GOT3 (cell line): ENCODE data around the gene TUT1.
"Not testable (repeated sequence)": the region's sequence is repeated elsewhere in the genome, so short reads cannot be mapped to it uniquely, and the experiment has no call there.

Experiments used
- DNase-seq: peaks from one replicate; lab custom pipeline; 2025; ENCODE audit warnings: mixed read lengths; lab: John Stamatoyannopoulos, UW

TUT1 gene

DNA sequence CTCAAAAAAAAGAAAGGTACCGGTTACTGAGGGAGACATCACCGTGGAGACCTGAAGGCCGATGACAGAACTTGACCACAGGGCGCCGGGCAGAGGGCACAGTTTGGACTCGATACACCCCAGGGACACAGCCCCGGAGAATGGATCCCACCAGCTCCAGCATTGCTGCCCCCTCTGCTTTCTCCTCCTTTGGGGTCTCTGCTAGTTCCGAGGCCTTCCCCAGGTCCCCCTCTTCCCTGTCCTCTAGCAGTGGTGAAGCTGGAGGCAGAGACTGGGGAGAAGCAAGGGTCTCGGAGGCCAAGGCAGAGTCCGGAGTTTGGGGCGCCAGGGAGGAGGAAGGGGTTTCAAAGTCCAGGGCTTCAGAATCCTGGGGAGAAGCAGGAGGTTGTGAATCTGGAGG lies 12.8 kb downstream of the TUT1 start:
- DNase-seq: no peak

GRCh38 chr11:62577046-62577714 lies 14.1 kb downstream of the TUT1 start:
- DNase-seq: no peak

- no peak for DNase-seq
These were observed 15.5 kb downstream of the TUT1 start for GRCh38 chr11:62575837-62576236.

DNA sequence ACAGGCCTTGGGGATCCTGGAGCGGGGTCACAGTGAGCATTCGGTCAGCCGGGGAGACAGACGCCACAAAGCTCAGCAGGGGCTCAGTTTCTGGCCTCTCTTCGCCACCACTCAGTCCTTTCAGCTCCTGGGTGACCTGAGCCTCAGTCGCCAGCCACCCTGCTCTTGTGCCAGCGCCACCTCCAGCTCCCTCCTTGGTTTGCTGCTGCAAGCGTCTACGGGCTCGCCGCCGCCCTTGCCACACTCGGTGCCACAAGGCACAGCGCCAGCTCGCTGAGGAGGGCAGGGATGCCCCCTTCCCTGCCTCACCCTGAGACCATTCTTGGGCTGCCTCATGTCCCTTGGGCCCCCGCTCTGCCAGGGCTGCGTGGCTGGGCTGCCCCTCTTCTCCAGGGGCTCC lies 16.2 kb downstream of the TUT1 start:
- no peak for DNase-seq

DNA sequence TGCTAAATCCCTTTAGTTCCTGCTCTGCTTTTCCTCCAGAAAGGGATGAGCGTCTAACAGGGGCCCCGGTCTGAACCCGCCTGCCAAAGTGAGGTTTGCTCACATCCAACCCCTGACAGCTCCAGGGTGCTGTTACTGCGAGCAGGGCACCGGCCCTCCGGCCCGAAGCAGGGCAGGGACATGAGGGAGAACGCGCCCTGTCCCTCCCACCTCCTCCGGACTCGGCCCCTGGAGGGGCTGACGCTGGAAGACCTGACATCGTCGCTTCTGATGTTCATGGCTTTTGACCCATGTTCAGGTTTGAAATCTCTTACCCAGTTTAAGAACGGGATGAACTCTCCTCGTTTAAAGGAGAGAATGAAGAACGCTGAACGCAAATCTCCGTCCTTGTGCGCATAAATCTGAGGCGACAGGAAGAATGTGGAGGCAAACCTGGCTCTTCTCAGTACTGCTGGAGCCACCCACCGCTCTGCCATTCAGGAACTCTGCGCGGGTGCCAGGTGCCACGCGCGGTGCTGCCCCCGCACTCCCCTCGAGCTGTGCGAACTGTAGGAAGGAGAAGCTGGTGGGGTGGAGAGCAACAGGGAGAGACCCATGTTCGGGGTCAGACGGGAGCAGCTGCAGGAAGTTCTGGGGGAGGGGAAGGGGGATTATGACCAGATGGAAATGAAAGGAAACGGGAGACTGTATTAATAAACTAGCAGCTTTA lies 16.8 kb downstream of the TUT1 start:
- no peak for DNase-seq

DNA sequence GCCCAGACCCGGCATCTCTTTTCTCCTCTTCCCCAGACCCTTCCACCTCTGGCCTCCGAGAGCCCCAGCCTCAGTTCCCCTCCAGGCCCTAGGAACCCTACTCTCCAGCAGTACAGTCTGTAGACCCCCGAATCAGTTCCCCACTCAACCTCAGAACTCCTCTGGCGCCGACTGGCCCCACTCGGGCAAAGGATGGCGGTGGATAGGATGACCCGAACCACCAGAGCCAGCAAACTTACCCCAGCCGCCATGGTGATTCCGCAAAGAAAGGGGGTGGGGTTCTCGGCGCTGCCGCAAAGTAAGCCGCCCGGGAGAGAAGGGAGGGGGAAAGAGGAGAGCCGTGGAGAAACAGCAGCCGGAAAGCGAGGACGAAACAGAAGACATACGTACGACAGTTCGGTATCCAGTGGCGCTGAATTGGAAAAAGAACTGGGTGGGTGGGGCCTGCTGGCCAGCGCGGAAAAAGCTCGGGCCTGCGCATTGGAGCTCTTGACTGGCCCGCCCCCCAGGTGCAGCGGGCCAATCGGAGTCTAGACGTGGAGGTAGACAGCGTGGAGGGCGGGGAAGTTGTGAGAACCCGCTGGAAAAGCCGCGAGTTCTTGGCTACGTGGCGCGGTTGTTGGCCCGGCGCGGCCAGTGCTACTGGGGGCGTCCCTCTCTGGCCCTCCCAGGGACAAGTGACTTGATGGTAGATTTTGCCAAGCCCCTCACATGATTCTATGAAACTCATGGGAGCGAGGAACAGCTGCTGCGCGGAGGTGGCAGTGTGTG lies 17.5 kb downstream of the TUT1 start, which contains the start of gene EEF1G:
Gene EEF1G, minus strand, starts transcription at position 300 of the 771 bp plus-strand sequence. Its CDS starts 49 bp downstream, at position 251.
- DNase-seq: peak; percentile 99

DNA sequence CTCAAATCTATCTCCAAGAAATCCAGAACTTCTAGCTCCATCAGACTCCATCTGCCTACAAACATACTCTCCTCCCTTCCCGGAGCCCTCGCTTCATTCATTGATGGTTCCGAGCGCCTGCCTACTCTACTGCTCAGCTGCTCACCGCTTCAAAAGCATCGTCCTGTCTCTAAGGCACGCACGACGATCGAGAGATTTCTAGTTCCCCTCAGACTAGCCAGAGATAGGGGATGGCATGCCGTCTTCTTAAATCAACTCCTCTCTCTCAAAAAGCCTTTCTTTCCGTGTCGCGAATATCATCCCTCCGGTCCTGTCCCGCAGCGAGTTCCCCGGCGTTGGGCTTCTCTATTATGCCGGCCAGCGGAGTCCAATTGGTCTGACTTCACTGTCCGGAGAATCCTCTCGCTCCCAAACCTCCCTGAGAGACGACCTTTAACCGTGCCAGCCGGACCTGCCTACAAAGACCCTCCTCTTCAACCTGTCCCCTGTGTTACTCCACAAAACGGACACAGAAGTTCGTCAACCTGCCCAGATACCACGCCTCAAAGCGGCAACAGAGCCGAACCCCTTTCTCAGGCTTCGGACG lies 18.2 kb downstream of the TUT1 start:
- no peak for DNase-seq

- DNase-seq: no peak
These were observed 18.9 kb downstream of the TUT1 start for GRCh38 chr11:62572431-62572830.

- not testable (repeated sequence) for DNase-seq
These were observed 19.8 kb downstream of the TUT1 start for GRCh38 chr11:62571493-62571892.

DNA sequence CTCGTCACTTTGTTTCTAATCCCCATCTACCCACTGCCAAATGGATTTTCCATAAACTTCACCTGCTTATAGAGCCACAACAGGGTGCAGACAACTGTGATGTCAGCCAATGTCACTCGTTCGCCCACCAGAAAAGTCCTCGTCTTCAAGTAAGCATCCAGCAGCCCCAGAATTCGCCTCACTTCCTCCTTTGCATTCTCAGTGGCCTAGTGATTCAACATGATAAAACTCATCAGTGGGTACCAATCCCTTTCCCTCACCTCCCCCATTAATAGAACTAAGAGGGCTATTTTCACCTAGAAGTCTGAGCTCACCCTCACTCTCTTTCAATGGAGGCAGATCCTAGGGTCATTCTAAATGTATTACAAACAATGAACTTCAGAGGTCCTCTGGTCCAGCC lies 20.4 kb downstream of the TUT1 start:
- DNase-seq: not testable (repeated sequence)

DNA sequence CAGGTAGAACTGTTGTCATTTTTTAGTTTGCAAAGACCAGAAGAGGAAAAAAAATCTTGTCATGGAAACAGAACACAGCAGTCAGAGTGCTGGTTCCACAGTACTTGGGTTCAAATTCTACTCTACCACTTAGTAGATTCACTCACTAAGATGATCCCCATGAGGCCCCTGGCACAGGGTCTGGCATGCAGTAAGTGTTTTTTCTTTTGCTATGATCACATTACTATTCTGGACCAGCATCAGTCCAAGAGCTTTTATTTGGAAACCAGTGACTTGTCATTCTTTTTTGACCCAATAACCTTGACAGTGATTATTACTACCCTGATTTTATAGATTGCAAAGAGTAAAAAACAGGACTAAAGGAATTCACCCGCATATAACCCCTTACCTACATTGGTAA lies 21.7 kb downstream of the TUT1 start:
- no peak for DNase-seq

GRCh38 chr11:62567018-62567633 lies 24.2 kb downstream of the TUT1 start:
- DNase-seq: no peak

GRCh38 chr11:62566247-62566646 lies 25.1 kb downstream of the TUT1 start:
- DNase-seq: no peak

DNA sequence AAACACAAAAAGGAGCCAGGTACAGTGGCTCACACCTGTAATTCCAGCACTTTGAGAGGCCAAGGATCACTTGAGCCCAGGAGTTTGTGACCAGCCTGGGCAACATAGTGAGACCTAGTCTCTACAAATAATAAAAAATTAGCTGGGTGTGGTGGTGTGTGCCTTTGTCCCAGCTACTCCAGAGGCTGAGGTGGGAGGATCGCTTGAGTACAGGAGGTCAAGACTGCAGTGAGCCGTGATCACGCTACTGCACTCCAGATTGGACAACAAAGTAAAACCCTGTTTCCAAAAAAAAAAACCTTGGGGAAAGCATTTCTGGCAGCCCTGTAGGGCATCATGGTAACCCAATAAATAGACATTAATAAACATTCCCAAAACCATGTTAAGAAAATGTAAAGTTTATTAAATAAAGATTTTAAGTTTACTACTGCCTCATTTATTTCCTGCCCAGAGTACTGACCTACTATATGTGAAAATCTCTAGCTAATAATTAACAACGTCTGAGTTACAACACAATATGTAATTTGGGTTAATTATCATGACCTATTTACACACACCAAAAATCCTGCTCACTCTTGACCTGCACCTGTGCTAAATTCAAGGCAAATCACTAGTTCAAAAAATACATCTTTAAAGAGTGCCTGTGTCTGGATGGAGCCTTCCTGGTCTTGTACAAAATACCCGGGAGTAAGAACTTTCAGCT lies 26.1 kb downstream of the TUT1 start:
- no peak for DNase-seq

DNA sequence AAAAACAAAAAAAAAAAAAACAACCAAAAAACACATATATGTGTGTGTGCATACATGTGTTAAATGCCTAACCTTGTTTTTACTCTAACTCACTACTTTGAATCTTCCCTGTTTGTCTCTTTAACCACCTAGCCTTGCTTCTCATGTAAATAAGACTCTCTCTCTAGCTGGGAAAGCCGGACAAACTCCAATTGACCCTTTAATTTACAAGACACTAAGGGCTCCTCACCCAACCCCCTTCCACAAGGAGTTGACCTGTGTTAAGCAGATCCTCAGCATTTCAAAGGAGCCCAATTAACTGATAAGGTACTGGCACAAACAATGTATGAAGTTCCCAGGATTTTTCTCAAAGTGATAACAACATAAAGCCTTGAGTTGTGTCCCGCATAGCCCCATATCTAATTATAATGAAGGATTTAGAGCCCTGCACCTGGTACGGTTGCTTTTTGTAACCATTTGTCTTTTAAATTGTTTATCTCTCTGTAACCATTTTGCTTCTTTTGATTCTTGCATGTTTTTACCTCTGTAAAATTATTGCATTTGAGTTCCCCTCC lies 29.6 kb downstream of the TUT1 start:
- DNase-seq: not testable (repeated sequence)

- DNase-seq: peak; percentile 65
These were observed 30.7 kb downstream of the TUT1 start for GRCh38 chr11:62560566-62561103.

DNA sequence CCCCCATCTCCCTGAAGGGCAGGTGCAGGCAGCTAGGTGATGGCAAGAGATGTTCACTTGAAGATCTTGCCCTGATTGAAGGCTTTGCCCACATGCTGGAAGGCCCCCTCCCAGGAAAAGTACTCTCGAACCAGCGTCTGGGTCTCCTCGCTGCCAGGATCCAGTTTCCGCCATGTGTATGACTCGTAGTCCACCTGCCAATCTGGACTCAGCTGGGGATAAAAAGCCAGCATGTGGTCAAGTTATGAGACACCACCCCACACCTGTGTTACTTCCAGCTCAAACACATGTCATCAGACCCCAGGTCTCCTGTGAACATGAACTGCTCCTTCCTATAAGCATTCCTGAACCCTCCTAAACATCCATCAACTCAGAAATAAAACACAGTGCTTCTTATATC lies 31.7 kb downstream of the TUT1 start:
- not testable (repeated sequence) for DNase-seq

DNA sequence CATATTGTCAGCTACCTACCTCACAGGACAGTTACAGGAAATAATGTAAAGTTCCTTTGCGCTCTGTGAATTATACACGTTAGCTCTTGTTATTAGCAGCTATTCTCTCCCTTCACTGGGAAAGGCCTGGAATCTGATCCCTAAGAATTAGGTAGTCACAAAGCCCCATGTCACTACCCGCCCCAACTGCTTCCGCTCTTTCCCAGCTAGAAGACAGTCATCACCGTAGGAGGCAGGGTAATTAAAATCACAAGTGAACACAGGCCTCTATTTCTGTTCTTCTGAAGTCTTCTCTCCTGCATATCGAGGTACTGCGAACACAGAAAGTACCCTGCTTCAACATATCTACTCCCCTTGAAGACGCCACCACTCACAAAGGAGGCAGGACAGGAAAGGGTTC lies 32.1 kb downstream of the TUT1 start:
- DNase-seq: no peak

- no peak for DNase-seq
These were observed 32.7 kb downstream of the TUT1 start for GRCh38 chr11:62558669-62559068.

DNA sequence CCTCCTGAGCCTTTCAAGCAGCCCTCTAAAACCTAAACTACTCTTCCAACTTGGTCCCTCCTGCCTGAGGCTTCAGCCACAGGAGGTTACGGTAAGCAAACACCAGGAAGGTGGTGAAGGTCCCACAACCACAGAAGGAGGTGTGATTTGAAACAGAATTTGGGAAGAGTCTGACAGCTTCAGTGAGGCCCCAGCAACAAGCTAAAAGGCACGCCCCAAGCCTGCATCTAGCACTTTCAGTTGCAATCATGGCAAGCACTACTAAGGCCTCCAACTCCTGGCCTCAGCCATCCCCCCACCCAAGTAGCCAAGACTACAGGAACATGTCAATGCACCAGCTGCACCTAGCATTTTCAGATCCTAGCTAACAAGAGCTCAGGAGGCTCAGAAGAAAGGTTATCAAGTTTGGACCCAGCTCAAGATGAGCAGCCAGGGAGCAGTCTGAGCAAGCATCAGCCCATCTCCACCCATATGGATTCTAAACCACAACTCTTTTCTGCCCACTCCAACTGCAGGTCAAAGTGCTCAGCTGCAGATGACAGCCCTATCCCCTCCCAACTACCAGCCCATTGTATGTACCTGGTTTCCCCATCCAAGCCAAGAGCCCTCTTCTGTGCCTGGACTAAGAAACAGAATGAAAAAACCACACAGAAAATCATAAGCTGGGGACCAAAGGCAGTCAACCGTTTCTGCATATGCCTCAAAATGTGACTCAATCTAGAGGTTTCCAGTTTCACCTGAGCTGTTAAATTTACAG lies 34.3 kb downstream of the TUT1 start:
- no peak for DNase-seq
